Measurements from ENCODE around the gene STAT4.

STAT4 gene

DNA sequence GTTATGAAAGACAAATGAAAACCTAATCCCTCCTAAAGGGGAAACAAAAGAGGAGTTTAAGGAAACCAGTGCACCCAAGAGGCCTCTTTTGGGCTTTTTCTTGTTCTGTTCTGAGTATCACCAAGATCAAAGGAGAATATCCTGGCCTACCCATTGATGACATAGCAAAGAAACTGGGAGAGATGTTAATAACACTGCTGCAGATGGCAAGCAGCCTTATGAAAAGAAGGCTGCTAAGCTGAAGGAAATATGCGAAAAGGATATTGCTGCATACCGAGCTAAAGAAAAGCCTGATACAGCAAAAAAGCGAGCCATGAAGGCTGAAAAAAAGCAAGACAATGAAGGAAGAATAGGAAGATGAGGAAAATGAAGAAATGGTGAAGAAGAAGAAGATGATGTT, 23.6 kb upstream of the STAT4 start:
- no peak for DNase-seq

DNA sequence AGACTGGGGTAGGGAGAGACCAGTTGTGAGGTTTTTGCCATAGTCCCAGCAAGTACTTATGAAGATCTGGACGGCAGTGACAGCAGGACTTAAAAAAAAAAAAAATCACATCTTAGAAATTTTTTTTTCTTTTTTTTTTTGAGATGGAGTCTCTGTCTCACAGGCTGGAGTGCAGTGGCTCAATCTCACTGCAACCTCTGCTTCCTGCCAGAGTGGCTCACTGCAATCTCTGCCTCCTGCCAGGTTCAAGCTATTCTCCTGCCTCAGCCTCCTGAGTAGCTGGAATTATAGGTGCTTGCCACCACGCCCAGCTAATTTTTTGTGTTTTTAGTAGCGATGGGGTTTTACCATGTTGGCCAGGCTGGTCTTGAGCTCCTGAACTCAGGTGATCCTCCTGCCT, 22.4 kb upstream of the STAT4 start:
- DNase-seq = no peak

DNA sequence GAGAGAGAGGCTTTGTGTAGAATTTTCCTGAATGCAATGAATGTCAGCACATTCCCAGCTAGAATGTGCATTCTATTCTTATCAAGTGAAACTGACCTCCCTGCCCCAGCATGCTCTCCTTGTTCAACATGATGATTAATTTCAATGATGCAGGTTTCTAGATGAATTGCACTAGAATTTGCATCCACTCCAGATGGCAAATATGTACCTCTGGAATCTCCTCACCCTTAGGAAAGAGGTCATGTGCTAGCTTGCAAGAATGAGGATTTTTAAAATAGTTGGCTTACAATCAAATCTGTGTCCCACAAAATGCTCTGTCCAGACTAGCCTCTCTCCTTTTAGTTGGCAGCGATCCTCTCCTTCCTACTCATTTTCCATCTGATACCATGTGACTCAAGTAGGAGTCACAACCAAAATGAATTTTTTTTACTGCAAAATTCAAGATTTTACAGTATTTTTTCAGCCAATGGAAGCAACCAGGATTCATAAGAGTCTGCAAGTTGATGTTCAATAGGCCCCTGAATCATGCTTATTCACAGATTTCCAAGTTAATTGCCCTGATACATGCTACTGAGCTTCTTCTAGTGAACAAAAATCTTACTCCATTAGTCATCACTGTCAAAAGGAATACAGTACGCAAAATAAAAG, 21.0 kb upstream of the STAT4 start:
- no peak for DNase-seq

DNA sequence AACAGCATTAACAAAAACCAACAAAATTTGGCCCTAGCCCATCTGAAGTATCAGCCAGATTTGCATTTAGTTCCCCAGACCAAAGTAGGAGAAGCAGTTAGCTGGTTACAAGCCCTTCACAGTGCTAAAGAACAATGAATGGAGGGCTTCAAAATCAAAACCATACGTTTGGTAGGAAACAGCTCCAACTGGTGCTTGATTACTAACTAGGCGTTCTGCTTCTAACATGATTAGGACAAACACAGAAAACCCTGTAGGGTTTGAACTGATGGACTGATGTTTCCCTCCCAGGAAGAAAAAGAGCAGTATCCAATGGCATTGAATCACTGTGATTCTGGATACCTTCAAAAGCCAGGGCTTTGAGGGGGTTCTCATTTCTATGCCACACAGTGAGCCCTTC, 20.5 kb upstream of the STAT4 start:
- DNase-seq = no peak

DNA sequence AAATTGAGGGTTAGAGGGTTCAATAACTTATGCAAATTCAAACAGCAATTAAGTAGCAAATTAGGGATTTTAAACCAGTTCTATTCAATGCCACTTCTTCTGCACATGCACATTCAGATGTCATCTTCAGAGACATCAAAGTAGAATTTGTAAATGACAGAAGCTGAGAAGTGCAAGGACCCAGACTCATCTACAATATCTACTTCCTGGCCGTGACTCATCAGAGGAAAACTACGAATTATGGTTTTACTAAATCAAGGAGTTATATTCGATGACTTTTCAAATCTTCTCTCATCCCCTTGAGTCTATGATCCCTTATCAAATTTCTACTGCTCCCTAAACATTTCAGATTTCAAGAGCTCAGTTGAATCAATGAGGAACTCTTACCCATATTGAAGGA, 20.0 kb upstream of the STAT4 start:
- no peak for DNase-seq

DNA sequence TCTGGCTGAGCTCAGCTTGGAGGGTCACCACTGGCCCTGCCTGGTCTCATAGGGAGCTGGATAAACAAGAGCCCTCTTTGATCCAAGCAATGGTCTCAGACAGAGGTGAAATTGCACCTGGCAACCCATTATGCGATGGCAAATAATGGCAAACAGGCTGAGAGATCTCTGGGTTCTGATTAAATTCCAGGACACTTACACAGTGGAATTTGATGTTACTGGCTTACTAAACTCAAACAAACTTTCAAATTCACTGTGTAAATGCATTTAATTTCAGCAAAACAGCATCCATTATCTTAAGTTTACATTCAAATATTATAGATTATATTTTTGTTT, 19.5 kb upstream of the STAT4 start:
- no peak for DNase-seq

DNA sequence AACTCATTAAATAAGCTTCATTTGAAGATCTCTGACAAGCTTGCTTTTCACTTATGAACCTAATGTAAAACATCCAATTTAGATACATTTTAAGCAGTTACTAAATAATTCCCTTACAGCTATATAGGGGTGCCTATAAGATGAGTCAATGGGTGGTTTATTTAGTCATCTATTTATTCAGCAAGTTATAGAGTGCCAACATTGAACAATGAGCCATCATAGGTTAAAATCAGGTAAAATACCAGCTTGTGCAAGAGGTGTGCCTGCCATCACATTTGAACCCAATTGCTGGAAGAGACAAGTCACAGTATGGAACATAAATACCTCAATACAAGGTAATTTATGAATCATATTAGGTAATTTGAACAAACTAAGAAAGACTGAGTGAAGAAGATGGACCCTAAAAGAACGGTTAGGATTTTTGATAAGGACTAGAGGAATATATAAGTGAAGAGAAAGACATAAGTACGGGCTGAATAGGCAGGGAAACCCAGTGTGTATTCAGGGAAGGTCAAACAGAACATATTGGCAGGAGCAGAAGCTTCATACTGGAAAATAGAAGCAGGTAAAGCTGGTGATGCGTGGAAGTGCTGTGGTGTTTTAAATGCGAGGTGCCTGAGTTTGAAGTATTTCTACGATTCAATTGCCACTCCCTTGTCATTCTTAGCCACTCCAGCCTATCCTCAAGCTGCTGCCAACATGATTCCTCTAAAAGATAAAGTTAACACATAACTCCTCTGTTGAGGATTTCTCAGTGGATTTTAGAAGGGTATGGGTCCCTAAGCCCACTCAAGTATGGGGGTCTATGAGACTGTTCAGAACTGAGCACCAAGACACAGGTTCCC, 18.9 kb upstream of the STAT4 start:
- DNase-seq = no peak

DNA sequence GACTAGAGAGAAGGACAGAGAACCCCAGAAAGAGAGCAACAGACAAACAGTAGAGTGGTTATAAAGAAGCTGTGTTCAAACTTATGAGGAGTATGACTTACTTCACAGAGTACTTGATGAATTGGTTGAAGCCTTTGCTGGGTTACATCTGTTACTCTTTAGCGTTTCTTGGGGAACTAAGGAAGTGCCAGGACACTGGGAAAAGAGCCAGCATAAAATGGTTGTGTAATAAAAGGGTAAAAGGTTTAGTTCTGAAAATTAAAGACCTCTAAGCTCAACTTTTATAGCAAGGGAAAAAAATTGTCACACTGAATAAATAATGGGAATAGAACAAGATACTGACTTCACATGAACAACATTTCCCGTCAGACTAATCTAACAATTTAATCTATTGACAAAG, 17.0 kb upstream of the STAT4 start:
- no peak for DNase-seq

DNA sequence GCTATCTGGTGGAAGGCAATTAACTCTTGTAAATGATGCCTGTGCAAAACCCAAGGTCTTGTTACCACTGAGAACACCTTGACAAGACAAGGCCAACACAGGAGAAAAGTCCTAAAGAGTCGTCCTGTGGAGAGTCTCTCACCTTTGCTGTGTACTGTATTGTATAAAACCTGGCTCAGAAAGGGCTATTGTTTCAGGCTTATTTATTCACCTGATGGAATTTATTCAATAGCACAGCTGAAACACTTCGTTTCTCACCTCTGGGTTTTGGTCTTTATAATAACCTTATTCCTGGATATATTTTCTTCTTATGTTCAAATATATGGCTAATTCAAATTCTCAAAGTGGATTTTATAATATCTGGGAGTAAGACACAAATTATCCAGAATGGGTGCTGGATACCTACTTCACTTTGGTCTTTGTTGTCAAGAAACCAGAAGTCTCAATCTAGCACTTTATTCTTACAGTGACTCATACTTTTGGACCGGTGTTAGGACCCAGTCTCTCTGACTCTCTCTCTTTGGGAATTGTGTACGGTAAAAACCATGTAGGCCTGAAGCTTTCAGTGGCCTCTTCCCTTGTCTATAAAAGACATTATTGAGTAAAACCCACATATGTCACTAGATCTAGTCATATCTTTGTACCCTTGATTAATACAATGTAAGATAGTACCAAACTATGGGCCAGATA, 16.1 kb upstream of the STAT4 start:
- no peak for DNase-seq

DNA sequence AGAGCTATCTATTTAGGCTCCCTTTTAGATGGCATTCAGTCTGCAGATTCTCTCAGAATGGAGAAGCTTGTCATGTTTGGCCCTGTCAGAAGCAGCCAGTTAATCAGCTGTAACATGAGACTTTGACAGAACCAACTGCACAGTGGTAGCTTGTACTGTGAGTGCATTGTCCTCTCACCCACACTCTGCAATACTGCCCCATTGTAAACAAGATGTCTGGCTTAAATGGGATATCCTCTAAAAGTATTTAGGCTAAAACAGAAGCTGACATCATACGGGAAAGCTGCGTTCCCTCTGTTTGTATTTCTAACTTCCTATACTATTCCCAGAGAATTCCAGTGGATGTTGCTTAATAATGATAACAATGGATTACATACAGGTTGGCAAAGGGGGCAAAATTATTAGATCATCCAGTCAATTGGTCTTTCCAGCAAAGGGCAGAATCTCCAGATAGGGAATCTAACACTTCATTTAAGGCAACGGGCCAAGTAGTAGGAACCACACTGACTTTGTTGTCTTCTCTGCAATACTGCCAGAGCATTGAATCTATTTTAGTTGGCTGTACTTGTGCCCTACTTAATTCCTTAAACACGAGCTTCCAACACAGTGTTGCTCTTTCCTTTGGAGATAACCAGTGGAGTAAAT, 15.4 kb upstream of the STAT4 start:
- no peak for DNase-seq

DNA sequence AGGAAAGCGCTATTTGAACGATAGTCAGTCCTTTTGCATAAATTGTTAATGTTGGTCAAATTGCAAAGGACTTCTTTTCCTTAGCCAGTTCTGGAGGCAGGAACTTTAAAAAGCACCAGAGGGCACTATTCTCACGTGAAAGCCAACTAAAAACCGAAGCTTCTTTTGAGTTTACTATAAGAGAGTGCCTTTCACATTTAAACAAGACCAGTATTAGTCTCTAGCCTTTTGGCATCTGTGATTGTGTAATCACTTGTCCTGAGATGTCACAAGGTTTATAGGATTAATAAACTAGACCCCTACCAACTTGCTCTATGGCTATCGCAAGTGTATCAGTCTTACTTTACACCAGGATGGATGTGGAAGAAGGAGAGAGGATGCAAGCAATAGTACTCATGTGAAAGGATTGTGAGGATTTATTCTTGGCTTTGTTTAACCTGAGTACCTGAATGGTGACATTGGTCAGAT, 14.4 kb upstream of the STAT4 start:
- no peak for DNase-seq

DNA sequence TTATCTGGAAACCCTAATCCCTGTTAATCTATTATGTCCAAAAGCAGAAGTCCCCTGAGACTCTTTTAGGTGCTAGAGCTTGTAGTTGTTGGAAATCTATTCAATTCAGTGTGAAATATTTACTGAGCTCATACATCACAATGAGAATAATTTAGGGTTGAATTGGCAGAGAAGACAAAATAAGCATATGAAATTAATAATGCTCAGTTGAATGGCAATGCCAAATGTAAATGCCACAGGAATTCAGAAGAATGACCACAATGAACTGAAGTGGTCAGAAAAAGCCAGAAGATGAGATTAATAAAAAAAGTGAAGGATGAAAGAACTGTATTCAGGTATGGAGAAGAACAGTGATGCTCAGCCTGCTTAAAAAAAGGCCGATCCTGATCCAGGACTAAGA, 8.0 kb upstream of the STAT4 start:
- DNase-seq = no peak

DNA sequence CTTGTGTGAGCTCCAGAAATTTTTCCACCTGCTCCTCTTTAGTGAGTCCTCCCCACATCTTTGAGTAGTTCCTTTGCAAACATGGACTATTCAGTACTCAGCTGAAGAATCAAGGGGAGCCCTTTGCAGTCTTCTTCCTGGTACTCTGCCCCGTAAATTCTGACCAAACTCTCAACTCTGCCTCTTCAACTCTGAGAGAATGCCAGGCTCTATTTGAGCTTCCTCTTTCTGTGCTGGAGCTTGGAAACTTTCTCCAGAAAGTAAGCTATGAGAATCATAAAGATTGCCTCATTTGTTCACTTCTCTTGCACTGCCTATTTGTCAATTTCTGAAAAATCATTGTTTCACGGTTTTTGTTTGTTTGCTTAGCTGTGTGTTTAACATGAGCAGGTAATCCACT, 7.4 kb upstream of the STAT4 start:
- DNase-seq = no peak

DNA sequence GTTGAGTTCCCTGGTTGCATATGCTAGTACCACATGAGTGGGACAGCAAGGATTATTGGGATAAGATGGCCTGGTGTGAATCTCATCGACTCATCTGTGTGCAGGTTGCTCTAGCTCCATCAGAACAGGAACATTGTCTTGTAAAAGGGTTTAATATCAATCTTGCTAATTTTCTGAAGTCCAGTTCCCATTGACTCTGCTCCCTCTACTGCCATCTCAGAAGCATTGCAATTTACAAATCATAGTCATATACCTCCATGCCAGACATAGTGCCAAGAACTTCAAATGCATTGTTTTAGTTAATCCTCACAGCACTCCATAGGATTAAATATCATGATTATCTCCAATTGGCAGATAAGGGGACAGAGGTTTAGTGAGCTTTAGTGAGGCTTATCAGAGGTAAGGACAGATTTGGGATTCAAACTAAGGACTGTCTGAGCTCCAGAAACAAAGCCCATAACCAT, 4.8 kb upstream of the STAT4 start:
- DNase-seq = no peak

DNA sequence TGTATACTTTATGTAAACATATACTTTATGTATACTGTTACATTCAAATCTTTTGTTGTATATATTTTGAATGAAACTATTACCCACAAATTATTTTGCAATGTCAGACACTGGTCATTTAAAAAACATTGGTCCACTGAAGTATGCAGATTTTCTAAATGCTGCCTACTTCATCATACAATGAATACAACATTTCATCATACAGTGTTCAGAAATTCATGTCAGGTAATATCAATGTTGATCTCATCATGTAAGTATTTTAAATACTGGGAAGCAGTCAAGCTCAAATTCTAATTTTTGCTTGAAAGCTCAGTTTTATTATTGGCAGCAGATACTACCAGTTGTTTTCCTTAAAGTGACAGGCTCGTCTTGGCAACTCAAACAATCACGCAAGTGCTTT, 2.9 kb upstream of the STAT4 start:
- no peak for DNase-seq

DNA sequence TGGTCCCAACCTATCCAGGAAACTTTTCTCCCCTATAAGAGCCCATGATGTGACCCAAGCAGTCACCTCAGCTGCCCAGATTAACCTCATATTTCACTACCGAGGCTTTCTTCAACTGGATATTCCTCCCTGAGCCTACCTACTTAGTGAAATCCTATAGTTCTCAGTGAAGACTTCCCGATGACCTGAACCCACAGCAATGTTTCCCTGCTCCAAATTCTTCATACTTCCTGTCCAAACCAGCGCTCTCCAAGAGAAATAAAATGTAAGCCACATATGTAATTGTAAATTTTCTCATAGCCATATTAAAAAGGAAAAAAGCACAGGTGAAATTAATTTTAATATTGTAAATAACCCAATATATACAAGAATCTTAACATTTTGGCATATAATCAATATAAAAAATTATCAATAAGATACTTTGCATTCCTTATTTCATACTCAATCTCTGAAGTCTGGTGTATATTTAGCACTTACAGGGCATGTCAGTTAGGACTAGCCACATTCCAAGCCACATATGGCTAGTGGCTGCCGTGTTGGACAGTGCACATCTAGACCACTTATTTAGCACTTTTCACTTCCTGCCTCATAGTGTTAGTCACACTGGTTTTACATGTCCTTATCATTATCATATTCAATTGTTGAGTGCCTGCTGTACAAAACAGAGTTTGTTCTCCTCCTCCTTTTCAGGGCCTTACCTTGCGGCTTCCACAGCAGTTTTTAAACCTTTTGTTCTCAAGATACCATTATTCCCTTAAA, 1.9 kb upstream of the STAT4 start:
- no peak for DNase-seq

DNA sequence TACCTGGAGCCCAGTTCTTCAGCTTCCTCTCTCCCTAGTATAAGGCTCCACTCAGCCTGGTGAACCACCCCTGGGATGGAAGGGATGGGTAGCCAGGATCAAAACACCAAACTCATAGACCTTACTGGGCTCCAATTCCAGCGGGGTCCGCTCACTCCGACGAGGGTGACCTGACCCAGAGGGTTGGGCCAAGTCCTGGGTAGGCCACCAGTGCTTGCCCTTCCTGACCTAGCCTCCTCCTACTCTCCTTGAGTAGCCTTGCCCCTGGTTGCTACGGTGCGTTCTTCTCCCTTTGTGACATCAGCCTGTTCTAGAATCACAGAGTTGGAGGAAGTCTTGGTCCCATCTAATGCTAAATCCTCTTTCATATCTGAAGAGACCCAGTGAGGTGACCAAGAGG, 537 bp upstream of the STAT4 start:
- peak; percentile 11 for DNase-seq

DNA sequence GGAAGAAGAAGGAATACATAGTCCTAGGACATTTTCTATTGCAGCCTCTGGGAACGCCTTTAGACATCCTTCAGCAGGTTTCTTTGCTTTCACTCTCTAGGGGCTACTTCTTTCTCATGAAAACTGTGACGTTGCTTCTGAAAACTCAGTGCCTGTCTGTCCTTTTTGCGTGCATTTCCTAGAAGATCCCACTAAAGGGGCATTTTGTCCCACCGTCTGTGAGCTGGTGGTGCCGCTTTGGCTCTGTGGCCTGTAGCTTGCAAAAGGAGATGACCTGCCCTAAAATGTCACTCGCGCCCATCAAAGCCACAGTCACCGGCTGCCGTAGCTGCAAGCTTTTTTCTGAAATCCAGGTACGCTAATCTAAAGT, 579 bp downstream of the STAT4 start:
- DNase-seq = no peak

DNA sequence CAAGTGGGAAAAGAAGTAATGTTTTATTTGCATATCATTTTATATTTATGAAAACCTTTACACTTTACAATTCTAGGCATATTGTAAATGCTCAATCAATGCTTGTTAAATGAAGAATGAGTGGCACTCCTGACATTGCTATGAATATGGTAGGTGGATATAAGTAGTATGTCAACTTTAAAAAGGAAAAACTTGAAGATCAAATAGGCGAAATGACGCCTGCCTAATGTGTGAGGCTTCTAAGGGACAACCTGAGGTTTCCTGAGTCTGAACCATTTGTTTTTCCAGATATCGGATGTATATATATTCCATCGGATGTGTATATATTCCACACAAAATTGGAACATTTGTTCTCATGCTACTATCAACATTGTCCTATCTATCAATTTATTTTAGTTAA, 1.4 kb downstream of the STAT4 start:
- DNase-seq = no peak

DNA sequence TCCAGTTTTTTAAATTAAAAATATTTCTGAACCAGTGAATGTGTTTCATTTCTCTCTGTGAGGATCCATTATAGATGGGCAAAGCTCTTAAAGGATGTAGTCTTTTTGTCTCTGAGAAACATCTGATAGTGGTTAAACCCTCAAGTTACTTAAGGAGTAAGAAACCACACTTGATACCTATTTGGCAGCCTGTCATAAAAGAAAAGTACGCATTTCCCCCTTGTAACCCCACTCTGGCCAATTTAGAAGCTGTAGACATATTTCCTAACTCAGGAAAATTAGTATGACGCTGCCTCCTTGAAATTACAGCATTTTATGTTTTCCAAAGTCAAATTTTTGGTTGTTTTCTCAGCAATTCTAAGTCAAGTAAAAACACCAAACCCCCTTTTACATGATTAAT, 2.0 kb downstream of the STAT4 start:
- DNase-seq = no peak

DNA sequence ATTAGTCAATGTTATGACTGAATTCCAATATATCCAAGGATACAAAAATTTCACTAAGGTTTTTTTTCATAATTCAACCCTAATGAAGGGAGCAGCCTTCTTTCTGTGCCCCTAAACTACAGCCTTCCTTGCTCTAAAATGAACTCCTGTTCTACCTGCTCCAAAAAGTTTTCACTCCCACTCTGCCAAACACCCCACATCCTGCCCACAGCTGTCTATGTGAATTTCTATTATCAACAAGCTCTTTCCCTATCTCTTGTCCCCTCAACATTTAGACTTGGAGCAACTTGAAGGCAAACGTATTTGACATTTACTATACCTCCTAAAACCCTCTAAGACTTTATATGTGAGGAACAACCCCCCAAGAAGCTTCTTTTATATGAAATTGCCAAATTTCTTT, 2.5 kb downstream of the STAT4 start:
- DNase-seq = no peak

DNA sequence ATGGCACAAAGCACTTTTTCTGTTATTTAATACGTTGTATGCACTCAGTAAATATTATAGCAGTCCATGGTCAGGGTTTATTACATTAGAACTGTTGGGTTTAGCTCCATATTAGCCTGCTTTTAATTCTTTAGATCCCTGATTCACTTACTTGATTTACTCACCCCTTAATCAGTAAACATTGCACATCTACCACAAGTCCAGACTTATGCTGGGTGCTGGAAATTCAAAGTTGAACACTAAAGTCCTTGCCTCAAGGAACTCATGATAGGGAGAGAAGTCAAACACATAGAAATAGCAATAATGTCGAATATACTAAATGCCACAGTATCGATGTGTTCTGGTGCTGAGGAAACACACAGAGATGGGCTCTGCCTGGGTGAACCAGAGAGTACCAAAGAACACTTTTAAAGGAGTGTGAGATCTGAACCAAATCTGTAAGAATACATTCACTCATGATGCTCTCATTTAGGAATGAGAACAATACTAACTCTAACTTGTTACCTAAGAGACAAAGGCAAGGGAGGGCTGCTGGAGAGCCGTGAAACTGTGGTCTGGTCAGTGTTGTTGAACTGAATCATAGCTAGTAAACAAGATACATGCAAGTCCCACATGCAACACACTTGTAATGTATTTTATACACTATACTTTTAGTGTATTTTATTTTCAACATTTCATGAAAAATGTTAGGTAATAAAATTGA, 4.9 kb downstream of the STAT4 start:
- DNase-seq = no peak
